Stimulated activated CD4-positive, alpha-beta T cell treated with anti-CD3 and anti-CD28 coated beads, Interleukin-15, amount 100 ng/mL, for 48 hours (primary cell): ENCODE results near the gene RAB11A.

ENCODE experiments used
- DNase-seq, 2 donors: peaks; one replicate each; pipeline ENCODE4 v3.0.0-alpha.2; 2020; ENCODE audit warnings: low read depth in 2 of 2

The RAB11A gene

DNA sequence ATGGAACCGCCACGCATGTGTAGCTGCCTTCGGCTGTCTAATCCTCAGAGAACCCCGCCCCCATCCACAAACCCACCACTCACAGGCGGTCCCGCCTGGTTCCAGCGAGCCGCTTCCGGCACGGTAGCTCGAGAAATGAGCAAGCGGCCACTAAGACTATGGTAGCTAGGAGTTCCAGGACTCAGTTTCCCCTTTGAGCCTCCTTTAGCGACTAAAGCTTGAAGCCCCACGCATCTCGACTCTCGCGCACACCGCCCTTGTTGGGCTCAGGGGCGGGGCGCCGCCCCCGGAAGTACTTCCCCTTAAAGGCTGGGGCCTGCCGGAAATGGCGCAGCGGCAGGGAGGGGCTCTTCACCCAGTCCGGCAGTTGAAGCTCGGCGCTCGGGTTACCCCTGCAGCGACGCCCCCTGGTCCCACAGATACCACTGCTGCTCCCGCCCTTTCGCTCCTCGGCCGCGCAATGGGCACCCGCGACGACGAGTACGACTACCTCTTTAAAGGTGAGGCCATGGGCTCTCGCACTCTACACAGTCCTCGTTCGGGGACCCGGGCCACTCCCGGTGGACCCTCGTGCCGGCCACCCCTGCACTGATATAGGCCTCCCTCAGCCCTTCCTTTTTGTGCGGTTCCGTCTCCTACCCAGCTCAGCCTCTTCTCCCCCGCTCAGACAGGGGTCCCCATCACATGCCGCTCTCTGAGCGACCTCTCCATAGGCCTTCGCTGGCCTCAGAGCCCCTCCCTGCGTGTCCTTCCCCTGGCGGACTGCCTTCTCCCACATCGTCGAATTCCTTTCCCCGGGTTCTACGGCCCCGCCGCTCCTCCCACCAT lies at the start of gene RAB11A:
Gene RAB11A (plus strand): TSS at position 366 of the 828 bp plus-strand sequence. CDS start 95 bp downstream, at position 461.
- DNase-seq = peak; percentile 92

DNA sequence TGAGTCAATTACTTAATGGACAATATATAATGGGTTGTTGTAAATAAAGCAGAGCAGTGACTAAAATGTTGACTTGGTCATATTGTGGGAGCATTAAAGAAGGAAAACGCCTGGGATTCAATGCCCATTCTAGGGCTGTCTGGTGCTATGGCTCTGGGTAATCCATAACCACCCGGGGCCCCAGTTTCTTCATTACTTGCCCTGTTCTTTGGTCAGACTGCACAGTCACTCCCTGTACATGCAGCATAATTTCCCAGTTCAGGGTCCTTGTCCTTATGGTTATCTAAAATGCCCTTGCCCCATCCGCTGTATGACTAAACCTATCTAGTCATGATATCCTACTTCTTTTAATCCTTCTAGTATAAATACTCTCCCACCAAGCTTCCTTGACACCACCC lies 49.7 kb upstream of the RAB11A start:
- DNase-seq = no peak

DNA sequence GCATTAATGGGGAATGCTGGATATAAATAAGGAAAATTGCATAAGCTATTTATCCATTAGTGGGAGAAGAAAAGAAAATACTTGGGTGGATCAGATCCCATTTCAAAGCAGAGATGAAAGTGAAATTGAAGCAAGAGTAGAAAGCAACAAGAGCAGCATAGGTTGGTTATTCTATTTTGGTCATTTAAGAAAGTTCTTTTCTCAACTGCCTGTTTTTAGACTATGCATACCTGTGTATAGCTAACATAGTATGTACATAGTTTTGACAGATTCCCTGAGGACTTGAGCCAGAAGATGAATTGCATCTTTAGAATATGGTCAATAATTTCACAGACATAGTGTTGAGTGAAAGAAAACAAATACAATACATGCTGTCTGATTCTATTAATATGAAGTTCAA lies 48.2 kb upstream of the RAB11A start:
- no peak for DNase-seq

DNA sequence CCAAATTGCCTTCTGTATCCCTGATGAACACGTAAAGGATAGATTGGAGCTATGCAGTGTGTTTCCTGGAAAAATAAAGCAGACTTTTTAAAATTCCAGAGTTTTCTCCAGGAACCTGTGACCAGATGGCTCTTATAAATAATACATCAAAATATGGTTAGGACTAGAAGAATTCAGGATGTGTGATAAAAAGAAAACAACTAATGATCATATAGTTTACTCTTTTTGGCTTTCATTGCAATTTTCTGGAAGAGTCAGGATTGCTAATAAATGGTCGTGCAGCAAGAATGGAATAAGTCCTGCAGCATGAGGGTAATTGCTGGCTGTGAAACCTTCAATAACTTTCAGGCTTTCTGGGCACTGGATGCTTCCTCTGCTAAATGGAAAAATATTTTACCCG lies 47.0 kb upstream of the RAB11A start:
- no peak for DNase-seq

DNA sequence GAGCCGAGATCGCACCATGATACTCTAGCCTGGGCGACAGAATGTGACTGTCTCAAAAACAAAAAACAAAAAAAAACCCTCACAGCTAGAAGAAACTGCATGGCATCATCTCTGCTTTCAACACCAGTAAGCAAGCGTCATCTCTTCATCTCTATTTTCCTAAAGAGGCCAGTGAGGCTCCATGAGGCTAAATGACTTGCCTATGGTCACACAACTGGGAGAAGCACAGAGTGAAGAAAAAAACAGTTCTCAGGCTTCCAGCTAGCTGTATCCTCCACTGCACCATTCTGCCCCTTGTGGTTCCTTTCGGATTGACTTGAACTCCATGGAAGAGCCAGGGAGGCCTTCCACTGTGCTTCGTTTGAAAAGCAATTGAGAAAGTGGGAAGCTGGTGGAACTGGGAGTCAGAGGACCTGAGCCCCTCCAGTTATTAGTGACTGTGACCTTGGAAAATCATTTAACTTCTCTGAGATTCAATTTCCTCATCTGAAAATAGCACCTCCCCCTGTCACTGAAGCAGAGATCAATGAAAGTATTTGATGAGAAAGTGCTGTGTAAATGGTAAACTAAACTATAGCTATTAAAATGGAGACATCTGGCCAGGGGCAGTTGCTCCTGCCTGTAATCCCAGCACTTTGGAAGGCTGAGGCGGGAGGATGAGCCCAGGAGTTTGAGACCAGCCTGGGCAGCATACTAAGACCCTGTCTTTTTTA lies 45.1 kb upstream of the RAB11A start:
- DNase-seq = no peak

DNA sequence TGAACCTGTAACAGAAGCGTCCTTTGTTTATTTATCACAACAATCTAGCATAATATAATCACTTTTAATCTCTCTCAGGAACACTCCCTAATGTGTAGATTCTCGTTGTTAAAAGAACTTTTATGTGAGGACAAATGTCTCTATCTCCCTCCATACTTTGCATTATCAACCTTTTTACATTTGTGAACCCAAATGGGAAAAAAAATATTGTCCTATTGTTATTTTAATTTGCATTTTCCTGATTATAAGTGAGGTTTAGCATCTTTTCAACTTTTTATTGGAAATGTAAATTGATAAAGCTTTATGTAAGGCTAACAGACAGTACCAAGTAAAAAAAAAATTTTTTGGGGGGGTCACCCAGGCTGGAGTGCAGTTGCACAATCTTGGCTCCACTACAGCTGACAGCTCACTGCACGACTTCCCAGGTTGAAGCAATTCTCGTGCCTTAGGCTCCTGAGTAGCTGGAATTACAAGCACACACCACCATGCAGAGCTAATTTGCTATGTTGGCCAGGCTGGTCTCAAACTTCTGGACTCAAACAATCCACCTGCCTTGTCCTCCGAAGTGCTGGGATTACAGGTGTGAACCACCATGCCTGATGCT lies 44.2 kb upstream of the RAB11A start:
- no peak for DNase-seq

DNA sequence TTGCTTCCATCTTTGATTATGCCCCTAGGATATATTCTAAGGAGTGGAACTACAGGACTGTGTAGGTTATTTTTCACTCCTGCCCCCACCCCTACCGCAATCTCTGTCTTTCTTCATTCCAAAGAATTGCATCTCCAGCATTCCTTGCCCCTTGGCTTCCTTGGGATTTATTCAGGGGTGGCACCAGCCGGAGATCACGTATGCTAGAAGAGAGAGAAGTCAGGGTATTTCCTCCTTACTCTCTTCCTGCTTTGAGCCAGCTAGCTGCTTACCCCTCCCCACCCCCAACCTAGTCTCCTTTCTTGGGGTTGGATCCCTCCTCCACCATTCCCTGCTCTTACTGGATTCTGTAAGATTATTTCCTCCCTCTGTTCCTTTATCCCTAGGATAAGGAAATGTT lies 42.2 kb upstream of the RAB11A start:
- DNase-seq = no peak

DNA sequence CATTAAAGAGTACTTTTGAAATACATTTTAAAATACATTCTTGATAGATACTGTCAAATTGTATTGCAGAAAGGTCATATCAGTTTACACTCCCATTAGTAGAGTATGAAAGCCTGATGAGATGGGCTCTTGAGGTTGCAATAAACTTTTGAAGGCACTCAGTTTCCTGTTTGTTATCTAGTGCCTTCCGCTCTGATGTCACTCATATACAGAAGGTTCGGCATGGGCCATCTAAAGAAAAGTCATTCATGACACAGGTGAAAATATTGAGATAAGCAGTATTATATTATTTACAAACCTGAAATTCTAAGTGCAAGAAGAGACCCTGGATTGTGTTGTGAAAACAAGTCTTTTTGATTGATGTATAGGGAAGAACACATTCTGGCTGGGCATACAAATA lies 40.7 kb upstream of the RAB11A start:
- no peak for DNase-seq

DNA sequence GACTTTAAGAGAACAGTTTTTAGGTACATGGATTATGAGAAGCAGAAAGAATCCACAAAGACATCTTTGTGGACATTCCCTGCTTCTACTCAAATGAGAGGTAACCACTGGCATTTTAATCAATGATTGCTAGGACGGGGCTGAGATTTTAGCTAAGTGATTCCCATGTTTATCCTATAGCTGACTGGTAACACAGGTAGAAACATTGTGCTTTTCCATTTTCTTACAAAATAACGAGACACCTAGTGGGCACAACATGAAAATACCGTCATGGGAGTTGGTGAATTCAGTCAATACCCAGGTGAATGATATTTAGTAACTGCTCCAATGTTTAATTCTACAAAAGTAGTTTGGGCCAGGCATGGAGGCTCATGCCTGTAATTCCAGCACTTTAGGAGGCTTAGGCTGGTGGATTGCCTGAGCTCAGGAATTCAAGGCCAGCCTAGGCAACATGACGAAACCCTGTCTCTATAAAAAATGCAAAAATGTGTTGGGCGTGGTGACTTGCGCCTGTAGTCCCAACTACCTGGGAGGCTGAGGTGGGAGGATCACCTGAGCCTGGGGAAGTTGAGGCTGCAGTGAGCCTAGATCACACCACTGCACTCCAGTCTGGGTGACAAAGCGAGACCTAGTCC lies 40.0 kb upstream of the RAB11A start:
- DNase-seq = no peak

DNA sequence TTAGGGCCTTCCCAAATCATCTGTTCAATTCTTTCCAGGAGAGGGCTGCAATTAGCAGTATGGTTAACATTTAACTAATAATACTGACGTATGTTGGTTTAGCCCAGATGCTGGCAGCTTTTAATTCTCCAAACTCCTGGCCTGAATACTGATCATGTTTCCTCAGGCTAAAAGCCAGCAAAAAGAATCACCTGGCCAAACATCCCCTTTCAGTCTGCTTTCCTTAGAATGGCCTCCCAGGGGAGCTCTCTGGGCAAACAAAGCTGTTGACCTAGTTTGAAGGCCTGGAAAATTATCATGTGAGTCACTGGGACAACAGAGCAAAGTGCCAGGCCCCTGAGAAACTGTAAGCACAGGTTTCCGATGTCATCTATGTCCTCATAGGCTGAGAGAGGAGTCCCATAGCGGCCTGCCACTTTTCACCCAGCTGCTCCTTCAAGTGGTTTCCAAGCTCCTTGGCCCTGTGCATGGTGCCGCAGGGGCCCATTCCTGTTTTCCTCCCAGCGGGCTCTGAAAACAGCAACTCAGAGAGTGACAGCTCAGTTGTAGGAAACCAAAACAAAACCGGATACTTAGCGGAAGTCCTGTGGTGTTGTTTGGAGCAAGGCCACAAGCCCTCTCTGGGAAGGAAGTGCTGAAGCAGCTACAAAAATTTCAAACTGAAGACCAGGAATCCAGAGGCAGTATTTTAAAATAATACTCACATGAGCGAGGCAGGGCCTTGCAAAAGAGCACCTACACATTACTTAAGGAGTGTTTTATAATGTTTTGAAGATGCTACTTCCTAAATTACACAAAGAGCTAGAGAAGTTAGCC lies 36.5 kb upstream of the RAB11A start:
- DNase-seq = no peak

DNA sequence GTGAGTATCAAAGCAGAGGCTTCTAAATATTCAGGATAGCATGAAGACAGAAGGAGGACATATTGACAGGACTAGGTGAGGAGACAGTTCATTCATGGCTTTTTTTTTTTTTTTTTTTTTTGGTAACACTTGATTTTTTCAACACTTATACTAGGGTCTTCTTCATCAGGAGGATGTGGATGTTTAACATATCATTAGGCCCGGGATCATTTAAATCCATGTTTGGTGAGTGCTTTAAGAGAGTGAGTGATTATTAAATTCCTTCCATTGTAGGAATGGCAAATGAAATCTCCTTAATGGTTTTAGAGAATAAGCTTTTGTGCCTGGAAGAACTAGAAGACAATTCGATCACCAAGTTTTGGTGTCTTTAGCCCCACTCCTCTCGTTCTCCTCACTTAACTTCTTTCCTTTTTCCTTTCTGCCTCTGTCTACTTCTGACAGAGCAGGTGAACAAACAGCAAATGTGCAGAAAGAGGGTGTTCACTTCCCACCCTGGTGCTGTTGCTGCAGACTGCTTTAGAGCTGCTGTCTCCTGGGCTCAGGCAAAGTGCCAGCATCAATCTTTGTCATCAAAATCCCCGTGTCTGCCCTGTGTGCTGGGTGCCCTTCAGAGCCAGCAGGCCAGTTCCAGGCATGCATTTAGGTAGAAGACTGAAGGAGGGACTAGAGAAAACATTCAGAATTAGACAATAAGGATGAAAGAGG lies 35.6 kb upstream of the RAB11A start:
- DNase-seq = no peak

DNA sequence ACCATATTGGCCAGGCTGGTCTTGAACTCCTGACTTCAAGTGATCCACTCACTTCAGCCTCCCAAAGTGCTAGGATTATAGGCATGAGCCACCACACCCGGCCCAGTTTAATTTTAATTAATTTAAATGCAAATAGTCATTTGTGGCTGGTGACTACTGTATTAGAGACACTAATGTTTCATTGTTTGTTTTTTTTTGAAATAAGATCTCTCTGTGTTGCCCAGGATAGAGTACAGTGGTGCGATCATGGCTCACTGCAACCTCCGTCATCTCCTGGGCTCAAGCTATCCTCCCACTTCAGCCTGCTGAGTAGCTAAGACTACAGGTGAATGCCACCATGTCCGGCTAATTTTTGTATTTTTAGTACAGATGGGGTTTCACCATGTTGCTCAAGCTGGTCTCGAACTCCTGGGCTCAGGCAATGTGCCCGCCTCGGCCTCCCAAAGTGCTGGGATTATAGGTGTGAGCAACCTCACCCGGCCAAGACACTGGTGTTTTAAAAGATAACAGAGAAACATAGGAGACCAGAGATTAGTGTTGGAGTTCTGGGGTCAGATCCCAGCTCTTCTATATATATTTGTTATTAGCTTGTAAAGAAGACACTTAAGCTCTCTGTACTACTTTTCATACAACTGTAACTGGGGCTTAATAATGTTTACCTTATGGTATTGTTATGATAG lies 34.5 kb upstream of the RAB11A start:
- DNase-seq = no peak

DNA sequence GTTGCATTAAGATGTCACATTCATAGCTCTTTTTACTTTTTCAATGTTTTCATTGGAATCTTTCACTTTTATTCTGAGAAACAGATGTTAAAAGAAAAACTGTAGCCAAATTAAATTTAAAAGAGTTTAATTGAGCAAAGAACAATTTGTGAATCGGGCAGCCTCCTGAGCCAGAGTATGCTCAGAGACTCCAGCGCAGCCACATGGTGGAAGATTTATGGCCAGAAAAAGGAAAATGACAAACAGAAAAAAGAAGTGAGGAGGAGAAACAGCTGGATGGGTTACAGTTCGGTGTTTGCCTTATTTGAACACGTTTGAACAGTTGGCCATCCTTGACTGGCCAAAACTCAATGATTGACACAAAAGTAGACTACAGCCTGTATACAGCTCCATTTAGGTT lies 33.8 kb upstream of the RAB11A start:
- DNase-seq = no peak

DNA sequence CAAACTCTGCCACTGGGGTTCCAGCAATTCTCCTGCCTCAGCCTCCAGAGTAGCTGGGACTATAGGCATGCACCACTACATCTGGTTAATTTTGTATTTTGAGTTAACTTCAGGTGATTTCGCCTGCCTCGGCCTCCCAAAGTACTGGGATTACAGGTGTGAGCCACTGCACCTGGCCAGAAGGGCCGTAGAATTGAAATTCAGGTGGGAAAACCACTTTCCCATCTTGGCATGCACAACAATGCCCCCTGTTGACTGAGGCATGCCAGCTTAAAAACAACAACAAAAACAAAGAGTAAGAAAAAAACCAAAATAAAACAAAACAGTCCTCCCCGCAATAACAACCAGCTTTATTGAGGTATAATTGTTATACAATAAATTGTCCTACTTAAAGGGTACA lies 32.6 kb upstream of the RAB11A start:
- no peak for DNase-seq

DNA sequence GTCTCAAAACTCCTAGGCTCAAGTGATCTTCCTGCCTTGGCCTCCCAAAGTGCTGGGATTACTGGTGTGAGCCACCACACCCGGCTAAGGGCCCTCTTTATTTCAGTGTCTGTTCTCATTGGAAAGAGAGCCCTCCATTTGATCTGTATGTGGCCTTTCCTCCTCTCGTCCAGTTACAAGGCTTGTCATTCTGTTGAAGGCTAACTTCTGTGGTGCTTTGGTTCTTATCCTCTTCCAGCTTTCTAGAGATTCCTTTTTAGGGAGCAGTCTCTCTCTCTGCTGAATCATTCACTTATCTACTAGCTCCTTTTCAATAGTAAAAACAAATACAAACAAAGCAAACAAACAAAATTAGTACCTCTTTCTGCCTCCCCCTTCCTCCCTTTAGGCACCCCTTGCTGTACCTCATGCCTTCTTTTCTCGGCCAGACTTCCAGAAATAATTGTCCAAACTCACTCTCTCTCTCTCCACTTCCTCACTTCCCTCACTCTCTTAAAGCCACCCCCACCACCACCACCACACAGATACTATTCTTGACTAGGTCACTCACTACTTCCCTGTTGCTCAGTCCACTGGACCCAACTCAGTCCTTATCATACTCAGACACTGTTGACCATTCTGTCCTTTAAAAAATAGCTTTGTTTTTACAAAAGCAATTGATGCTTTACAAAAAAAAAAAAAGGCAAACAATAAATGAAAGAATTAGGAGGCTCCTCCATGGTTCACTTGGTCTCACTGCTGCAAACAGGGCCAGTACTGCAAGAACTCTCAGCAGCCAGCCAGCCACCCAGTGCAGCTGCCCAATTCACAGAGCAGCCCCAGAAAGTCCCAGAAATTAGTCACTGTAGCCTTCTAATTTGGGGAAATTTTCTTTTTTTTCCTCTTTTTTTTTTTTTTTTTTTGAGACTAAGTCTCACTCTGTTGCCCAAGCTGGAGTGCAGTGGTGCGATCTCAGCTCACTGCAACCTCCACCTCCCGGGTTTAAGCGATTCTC lies 31.7 kb upstream of the RAB11A start:
- no peak for DNase-seq

DNA sequence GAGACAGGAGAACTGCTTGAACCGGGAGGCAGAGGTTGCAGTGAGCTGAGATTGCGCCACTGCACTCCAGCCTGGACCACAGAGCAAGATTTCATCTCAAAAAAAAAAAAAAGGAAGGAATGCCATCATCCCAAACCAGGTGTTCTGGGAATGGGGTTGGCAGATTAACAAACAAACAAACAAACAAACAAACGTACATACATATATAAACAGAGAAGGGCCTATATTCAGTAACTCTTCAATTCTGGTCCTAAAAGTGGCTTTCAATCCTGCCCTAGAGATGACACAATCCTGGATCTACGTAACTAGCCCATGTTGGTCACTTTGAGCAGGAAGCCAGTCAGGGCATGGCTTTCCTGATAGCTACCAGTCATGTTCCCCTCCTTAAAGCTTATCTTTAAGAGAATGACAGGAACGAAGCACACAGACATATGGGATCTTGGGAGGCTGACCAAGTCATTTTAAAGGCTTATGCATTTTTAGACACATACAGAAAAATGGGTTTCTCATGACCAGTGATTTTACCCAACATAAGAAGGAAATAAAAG lies 29.9 kb upstream of the RAB11A start:
- DNase-seq = no peak

DNA sequence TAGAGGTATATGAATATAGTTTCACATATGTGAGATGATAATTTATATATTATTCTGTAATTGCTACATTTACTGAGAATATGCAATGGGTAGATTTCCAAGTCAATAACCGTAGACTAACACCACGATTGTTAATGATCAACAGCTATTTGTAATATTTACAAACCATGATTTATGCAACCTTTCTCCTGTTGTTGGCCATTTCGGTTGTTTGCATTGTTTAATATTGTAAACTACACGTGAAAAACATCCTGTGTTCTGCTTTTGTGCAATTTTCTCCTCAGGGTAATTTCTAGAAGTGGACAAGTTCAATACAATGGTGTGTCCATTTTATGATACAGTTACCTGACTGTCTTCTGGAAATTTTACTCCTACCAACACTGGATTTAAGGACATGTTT lies 29.3 kb upstream of the RAB11A start:
- DNase-seq = no peak

DNA sequence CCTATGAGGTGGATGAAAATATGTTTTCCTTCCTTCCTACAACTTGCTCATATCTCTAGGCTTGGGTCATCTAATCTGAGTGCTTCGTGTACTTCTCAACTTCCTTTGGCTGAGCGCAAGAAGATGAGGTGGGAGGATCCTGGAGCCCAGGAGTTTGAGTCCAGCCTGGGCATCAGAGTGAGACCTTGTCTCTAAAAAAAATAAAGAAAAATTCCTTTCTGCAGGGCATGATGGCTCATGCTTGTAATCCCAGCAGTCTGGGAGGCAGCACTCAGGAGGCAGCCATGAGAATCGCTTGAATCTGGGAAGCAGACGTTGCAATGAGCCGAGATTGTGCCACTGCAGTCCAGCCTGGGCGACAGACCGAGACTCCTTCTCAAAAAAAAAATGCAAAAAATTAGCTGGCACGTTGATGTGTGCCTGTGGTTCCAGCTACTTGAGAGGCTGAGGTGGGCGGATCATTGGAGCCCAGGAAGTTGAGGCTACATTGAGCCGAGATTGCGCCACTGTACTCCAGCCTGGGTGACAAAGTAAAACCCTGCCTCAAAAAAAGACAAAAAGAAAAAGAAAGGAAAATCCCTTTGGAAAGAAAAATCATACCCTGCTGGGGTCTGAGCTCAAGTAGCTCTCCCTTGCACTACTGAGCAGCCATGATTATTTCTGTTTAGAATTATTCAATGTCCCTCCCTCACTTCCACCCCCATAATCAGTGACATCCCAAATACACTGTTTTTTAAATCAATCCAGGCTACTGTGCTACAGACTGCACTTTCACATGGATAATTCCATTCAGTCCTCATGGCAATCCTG lies 28.0 kb upstream of the RAB11A start:
- no peak for DNase-seq
